ENCODE measurements around the gene LRIG3. TPM values are rescaled to one million over a fixed set of nuclear protein-coding genes. Genes with fewer than 3 reads are reported as not detected.

LRIG3 gene
- polyA plus RNA-seq, 1 of the 3 experiments (the other 2 are of a cell fraction) = 0.03 TPM

GRCh38 chr12:58915037-58915436 lies 5.3 kb downstream of the LRIG3 start:
- ChIA-PET POLR2A (no interaction called here), CTCF (no interaction called here)
- no peak overlapping the region; a peak in 1 of 4 replicates for H3K27ac ChIP-seq (ENCODE audit: low read depth in 2 of 2, low read length in 1 of 2)

More at GRCh38 chr12:58915037-58915436, 5.3 kb downstream of the LRIG3 start:
- Histone ChIP-seq H3K36me3 (replicated peaks in 1 of 2; ENCODE audit: control insufficient read depth in 1 of 2, insufficient read depth in 2 of 2, low read length in 1 of 2) (no peaks in the 10 kb centered on the region), H3K27me3 (ENCODE audit: insufficient read depth) (peaks cover 31% of the 10 kb centered on the region), H3K79me2 (ENCODE audit: insufficient read depth) (no peaks in the 10 kb centered on the region), H3K4me2 (no peak overlapping the region), H3K9me3 (no peaks in the 10 kb centered on the region), H3K4me3 (ENCODE audit: low read depth in 2 of 2, low read length in 1 of 2) (no peak overlapping the region), H3K9me2 (no peaks in the 10 kb centered on the region), H3K9ac (no peak overlapping the region), H3F3A (replicated peaks; ENCODE audit: insufficient read depth) (no peaks in the 10 kb centered on the region), H3K4me1 (ENCODE audit: control insufficient read depth in 1 of 2, insufficient read depth in 2 of 2, low read depth in 1 of 2, low read length in 1 of 2) (peaks cover 0 to 2% of the 10 kb centered on the region in 2 experiments; a peak in 1 of 4 replicates), H4K20me1 (ENCODE audit: insufficient read depth) (no peaks in the 10 kb centered on the region), H2AFZ (ENCODE audit: low read depth) (no peak overlapping the region)
- WGBS (ENCODE audit: low lambda C conversion rate) = 14% methylated on average over 2 of the region's 2 CpGs
- no peak for DNase-seq
- TF ChIP-seq CTCF (IDR thresholded peaks at IDR 0.05) (no peak), TCF12 (IDR thresholded peaks at IDR 0.05) (no peak), TAF1 (IDR thresholded peaks at IDR 0.05; ENCODE audit: borderline replicate concordance, low read depth, low read length) (no peak), GATA2 (CRISPR knock-in tag; IDR thresholded peaks at IDR 0.05) (no peak), EP300 (IDR thresholded peaks at IDR 0.05; ENCODE audit: borderline replicate concordance in 1 of 2, low read depth in 1 of 2, low read length in 1 of 2) (no peak), SIN3A (IDR thresholded peaks at IDR 0.05; ENCODE audit: borderline replicate concordance, low read depth, low read length) (no peak), MXI1 (IDR thresholded peaks at IDR 0.05; ENCODE audit: low read depth, low read length) (no peak), FOXJ3 (CRISPR knock-in tag; IDR thresholded peaks at IDR 0.05) (no peak), ELF1 (IDR thresholded peaks at IDR 0.05) (no peak), JUND (IDR thresholded peaks at IDR 0.05) (no peak), RAD21 (IDR thresholded peaks at IDR 0.05; ENCODE audit: low read length) (no peak), MAX (IDR thresholded peaks at IDR 0.05; ENCODE audit: low read depth) (no peak), NRF1 (IDR thresholded peaks at IDR 0.05; ENCODE audit: low read depth, low read length) (no peak), YY1 (IDR thresholded peaks at IDR 0.05; ENCODE audit: low read depth) (no peak), IRF3 (IDR thresholded peaks at IDR 0.05; ENCODE audit: low read depth, low read length) (no peak), USF2 (IDR thresholded peaks at IDR 0.05; ENCODE audit: borderline replicate concordance, low read depth, low read length) (no peak), EZH2phosphoT487 (IDR thresholded peaks at IDR 0.05; ENCODE audit: borderline replicate concordance, low read depth) (no peak), ZBTB33 (IDR thresholded peaks at IDR 0.05; ENCODE audit: borderline replicate concordance, low read depth) (no peak), RFX5 (IDR thresholded peaks at IDR 0.05; ENCODE audit: low read length) (no peak), NFIC (IDR thresholded peaks at IDR 0.05; ENCODE audit: borderline replicate concordance) (no peak)

Measured in SK-N-SH (cell line).